Neural progenitor cell (in vitro differentiated cells): ENCODE measurements around the gene BORCS8.

Source experiments
- EZH2 ChIP-seq: fragments of 200-600 bp; sonication (generic); IDR thresholded peaks from 2 replicates; pipeline ENCODE4 v1.6.1; 2017; ENCODE audit warnings: antibody characterized with exemption, mild to moderate bottlenecking, moderate library complexity
- EZH2phosphoT487 ChIP-seq: fragments of 200-600 bp; sonication (generic); IDR thresholded peaks from 2 replicates; pipeline ENCODE4 v1.6.1; 2017; ENCODE audit warnings: antibody characterized with exemption

- no peak for TF ChIP-seq EZH2phosphoT487
- TF ChIP-seq EZH2: no peak
Observed at GRCh38 chr19:19236173-19236572, 44.2 kb upstream of the BORCS8 start.
